Fibroblast of upper back skin (primary cell): ENCODE results near the gene MAD1L1.

Source experiments
- DNase-seq: peaks from one replicate; pipeline ENCODE4 v3.0.0-alpha.2; 2013

Gene MAD1L1

GRCh38 chr7:1899951-1900762 is 332.6 kb downstream of the MAD1L1 start:
- DNase-seq, result no peak

- peak; percentile 59 for DNase-seq
These were observed 333.5 kb downstream of the MAD1L1 start for GRCh38 chr7:1899196-1899595.

- DNase-seq, result no peak
These were observed 334.0 kb downstream of the MAD1L1 start for GRCh38 chr7:1898628-1899185.

GRCh38 chr7:1897861-1898627 is 334.7 kb downstream of the MAD1L1 start:
- DNase-seq, result no peak

GRCh38 chr7:1897076-1897860 is 335.5 kb downstream of the MAD1L1 start:
- DNase-seq, result no peak

GRCh38 chr7:1895664-1896515 is 336.9 kb downstream of the MAD1L1 start:
- no peak for DNase-seq

- DNase-seq, result no peak
These were observed 337.7 kb downstream of the MAD1L1 start for GRCh38 chr7:1894906-1895663.

GRCh38 chr7:1894313-1894900 is 338.3 kb downstream of the MAD1L1 start:
- no peak for DNase-seq

GRCh38 chr7:1893451-1893850 is 339.3 kb downstream of the MAD1L1 start:
- DNase-seq, result no peak

GRCh38 chr7:1893036-1893435 is 339.7 kb downstream of the MAD1L1 start:
- no peak for DNase-seq

GRCh38 chr7:1892011-1892965 is 340.5 kb downstream of the MAD1L1 start:
- DNase-seq, result no peak

- DNase-seq, result no peak
These were observed 342.2 kb downstream of the MAD1L1 start for GRCh38 chr7:1890289-1891235.

- peak; percentile 56 for DNase-seq
These were observed 343.1 kb downstream of the MAD1L1 start for GRCh38 chr7:1889556-1890181.

GRCh38 chr7:1889091-1889490 is 343.7 kb downstream of the MAD1L1 start:
- DNase-seq, result no peak

GRCh38 chr7:1888425-1888824 is 344.3 kb downstream of the MAD1L1 start:
- DNase-seq, result no peak

- DNase-seq, result no peak
These were observed 345.5 kb downstream of the MAD1L1 start for GRCh38 chr7:1887251-1887650.

- DNase-seq, result no peak
These were observed 346.2 kb downstream of the MAD1L1 start for GRCh38 chr7:1886361-1887064.
